Naive thymus-derived CD4-positive, alpha-beta T cell (primary cell): ENCODE results near the gene BUD23. TPM values are rescaled to one million over a fixed set of nuclear protein-coding genes. Genes with fewer than 3 reads are reported as not detected.
A peak's percentile ranks its signal among the peaks of the same experiment; 100 is the strongest.

Experiments used
- ATAC-seq: fragments of 150-1000 bp; cut with Tn5 transposase; 2 replicates; pipeline ENCODE4 v1.10.0; 2021; ENCODE audit warnings: mild to moderate bottlenecking, moderate library complexity
- CTCF ChIA-PET: fragments of 350-600 bp; sonication (Branson Sonifier 250); formaldehyde crosslinking; loops from one replicate; lab custom pipeline; 2021; ENCODE audit warnings: antibody characterized with exemption; lab: Charles Lee
- POLR2A ChIA-PET: fragments of 350-600 bp; sonication (Branson Sonifier 250); formaldehyde crosslinking; loops from one replicate; lab custom pipeline; 2021; ENCODE audit warnings: antibody characterized with exemption, inconsistent platforms; lab: Charles Lee
- DNase-seq, 9 donors: peaks; one replicate each; pipeline versions ENCODE4 v3.0.0 to v3.0.0-alpha.2; 2020 to 2022; ENCODE audit warnings: mixed read lengths in 1 of 9
- H3K27ac ChIP-seq: one replicate; pipeline ENCODE4 v1.7.0; 2013; ENCODE audit warnings: mild to moderate bottlenecking, low read depth, low read length, moderate library complexity
- H3K27me3 ChIP-seq, 2 donors: one replicate each; pipeline ENCODE4 v1.7.0; 2013; ENCODE audit warnings: low read length in 2 of 2, mild to moderate bottlenecking in 2 of 2, moderate library complexity in 2 of 2; ENCODE audit not compliant: control insufficient read depth in 2 of 2, insufficient read depth in 2 of 2
- H3K36me3 ChIP-seq, 3 experiments: 1 replicate in 2 of 3; 2 replicates in 1 of 3; pipeline ENCODE4 v1.7.0; 2013; ENCODE audit warnings: low read length in 3 of 3, mild to moderate bottlenecking in 3 of 3, moderate library complexity in 1 of 3; ENCODE audit not compliant: insufficient read depth in 3 of 3, control insufficient read depth in 2 of 3
- H3K4me1 ChIP-seq, 2 donors: one replicate each; pipeline ENCODE4 v1.7.0; 2013; ENCODE audit warnings: low read length in 2 of 2, mild to moderate bottlenecking in 2 of 2, moderate library complexity in 1 of 2; ENCODE audit not compliant: control insufficient read depth in 2 of 2, insufficient read depth in 2 of 2
- H3K4me3 ChIP-seq: 2 replicates; pipeline ENCODE4 v1.7.0; 2013; ENCODE audit warnings: mild to moderate bottlenecking, low read length
- H3K9me3 ChIP-seq, 3 experiments: 1 replicate in 2 of 3; 2 replicates in 1 of 3; pipeline ENCODE4 v1.7.0; 2013; ENCODE audit warnings: low read length in 3 of 3; ENCODE audit not compliant: control insufficient read depth in 2 of 3
- H3K27ac Mint-ChIP-seq, 9 donors: one replicate each; pipeline ENCODE4 v1.8.0; 2020 to 2022; ENCODE audit warnings: mixed read lengths in 9 of 9, mild to moderate bottlenecking in 8 of 9, moderate library complexity in 5 of 9, inconsistent platforms in 2 of 9
- H3K27me3 Mint-ChIP-seq, 5 donors: one replicate each; pipeline ENCODE4 v1.8.0; 2021 to 2022; ENCODE audit warnings: mixed read lengths in 5 of 5, mild to moderate bottlenecking in 1 of 5
- H3K36me3 Mint-ChIP-seq, 5 donors: one replicate each; pipeline ENCODE4 v1.8.0; 2020 to 2022; ENCODE audit warnings: mixed read lengths in 5 of 5, mild to moderate bottlenecking in 3 of 5, inconsistent platforms in 1 of 5
- H3K4me1 Mint-ChIP-seq, 7 donors: one replicate each; pipeline ENCODE4 v1.8.0; 2020 to 2022; ENCODE audit warnings: mixed read lengths in 7 of 7, mild to moderate bottlenecking in 3 of 7, inconsistent platforms in 1 of 7
- H3K4me3 Mint-ChIP-seq, 10 donors: one replicate each; pipeline ENCODE4 v1.8.0; 2020 to 2022; ENCODE audit warnings: mild to moderate bottlenecking in 10 of 10, mixed read lengths in 10 of 10, moderate library complexity in 6 of 10, inconsistent platforms in 2 of 10
- H3K9me3 Mint-ChIP-seq, 11 donors: one replicate each; pipeline ENCODE4 v1.8.0; 2020 to 2022; ENCODE audit warnings: mixed read lengths in 11 of 11, mild to moderate bottlenecking in 4 of 11, inconsistent platforms in 1 of 11, moderate library complexity in 1 of 11
- intact Hi-C, 2 donors: fragments of 100-400 bp; cut with micrococcal nuclease; formaldehyde crosslinking; loops; one replicate each; pipeline ENCODE4 v1.15.1; 2023
- polyA plus RNA-seq, 2 donors: library from polyadenylated mRNA; unstranded; fragments of 300-500 nt; fragmentation: Illumina TruSeq; gene quantifications; one replicate each; pipeline ENCODE4 v1.2.3, GENCODE V29; 2021
- total RNA-seq, 6 experiments: library from RNA in 5 of 6; stranded (reverse) in 5 of 6; gene quantifications; 1 replicate in 5 of 6; 2 replicates in 1 of 6; pipeline ENCODE4 v1.2.3 and lab custom pipeline; 2021 to 2026

The BUD23 gene
- total and polyA plus RNA-seq, 7 experiments from 2014 or later = 50.5 to 156 (median 104) TPM

DNA sequence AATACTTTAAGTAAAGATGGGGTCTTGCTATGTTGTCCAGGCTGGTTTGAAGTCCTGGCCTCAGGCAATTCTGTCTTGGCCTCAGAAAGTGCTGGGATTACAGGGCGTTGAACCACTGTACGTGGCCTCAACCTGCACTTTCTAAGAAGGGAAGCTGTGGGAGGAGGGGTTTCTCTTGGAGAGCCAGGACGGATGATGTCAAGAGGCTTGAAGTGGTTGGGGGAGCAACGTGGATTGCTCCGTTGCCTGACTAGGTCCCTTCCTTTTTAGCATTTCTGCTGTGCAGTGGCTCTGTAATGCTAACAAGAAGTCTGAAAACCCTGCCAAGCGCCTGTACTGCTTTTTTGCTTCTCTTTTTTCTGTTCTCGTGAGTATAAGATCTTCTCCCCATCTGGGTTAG, 7.2 kb downstream of the BUD23 start:
- Histone ChIP-seq H3K27me3 (no peaks in the 10 kb centered on the region), H3K4me3 (no peak overlapping the region), H3K9me3 (no peaks in the 10 kb centered on the region), H3K4me1 (no peaks in the 10 kb centered on the region), H3K27ac (no peak overlapping the region), H3K36me3 (peaks cover 2 to 93% (median 4%) of the 10 kb centered on the region in 3 experiments)
- ChIA-PET CTCF (no interaction called here), POLR2A (interaction anchor here (1.0 kb wide), 1 partner anchor 8 kb away, joined by 4 read pairs; no protein-coding TSS in a partner anchor)
- peaks cover 20 to 59% (median 40%) of the 10 kb centered on the region in 5 donors for H3K36me3 Mint-ChIP-seq
- H3K4me3 Mint-ChIP-seq = no peak overlapping the region
- H3K27ac Mint-ChIP-seq = no peak overlapping the region
- H3K9me3 Mint-ChIP-seq = peaks cover 0 to 2% (median 0%) of the 10 kb centered on the region in 11 donors
- DNase-seq (no peak), ATAC-seq (no peak)
- intact Hi-C loops = no loop called here
- H3K4me1 Mint-ChIP-seq = peaks cover 8 to 25% (median 17%) of the 10 kb centered on the region in 7 donors
- H3K27me3 Mint-ChIP-seq = no peaks in the 10 kb centered on the region

DNA sequence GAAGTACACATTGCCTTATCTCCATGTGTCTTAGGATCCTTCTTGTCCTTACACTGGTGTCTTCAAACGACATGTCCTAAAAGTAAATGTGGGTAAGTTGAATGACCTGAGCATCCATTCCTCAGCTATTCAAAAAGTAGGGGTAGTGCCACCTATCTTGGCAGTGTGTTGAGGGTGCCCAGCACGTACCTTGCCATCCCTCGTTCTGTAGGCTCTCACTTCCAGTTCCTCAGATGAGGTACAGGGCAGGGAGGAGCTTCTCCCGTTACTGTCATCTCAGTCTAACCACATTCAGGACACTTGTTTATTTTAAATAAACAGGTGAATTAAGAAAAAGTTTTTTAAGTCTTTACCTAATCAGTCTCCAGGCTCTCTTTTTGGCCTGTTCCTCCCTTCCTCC, 13.0 kb downstream of the BUD23 start:
- intact Hi-C loops = no loop called here
- no peak for DNase-seq
- POLR2A ChIA-PET = no interaction called here
- Histone ChIP-seq H3K4me1 (no peaks in the 10 kb centered on the region), H3K36me3 (peaks cover 10 to 84% (median 22%) of the 10 kb centered on the region in 3 experiments), H3K4me3 (no peak overlapping the region), H3K27me3 (no peaks in the 10 kb centered on the region), H3K27ac (no peak overlapping the region), H3K9me3 (no peaks in the 10 kb centered on the region)
- Mint-ChIP-seq H3K4me1 (peaks cover 0 to 8% (median 0%) of the 10 kb centered on the region in 7 donors), H3K36me3 (peaks cover 18 to 55% (median 27%) of the 10 kb centered on the region in 5 donors), H3K4me3 (no peak overlapping the region), H3K27me3 (no peaks in the 10 kb centered on the region), H3K27ac (no peak overlapping the region), H3K9me3 (peaks cover 0 to 2% (median 0%) of the 10 kb centered on the region in 11 donors)
- no peak for ATAC-seq
- CTCF ChIA-PET = interaction anchor here (1.1 kb wide), 1 partner anchor 30 kb away, joined by 3 read pairs; no protein-coding TSS in a partner anchor

DNA sequence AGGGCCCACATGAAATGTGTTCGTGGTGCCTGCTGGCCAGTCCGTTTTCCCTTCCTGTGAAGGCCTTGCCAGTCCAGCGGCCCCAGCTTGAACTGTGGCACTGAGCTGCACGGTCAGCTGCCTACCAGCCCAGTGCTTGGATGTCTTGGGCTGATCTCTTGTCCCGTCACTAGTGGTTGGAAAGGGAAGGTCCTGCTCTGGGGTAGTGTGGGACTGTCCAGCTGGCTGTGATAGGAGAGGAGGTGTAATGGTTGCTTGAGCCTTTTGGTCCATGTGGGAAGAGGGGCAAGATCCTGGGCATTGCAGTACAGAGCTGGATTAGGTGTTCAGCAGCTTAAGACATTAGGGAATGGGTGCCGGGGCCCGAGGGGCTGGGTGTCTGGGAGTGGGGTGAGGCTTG, 15.0 kb downstream of the BUD23 start:
- H3K9me3 Mint-ChIP-seq = peaks cover 0 to 2% (median 0%) of the 10 kb centered on the region in 11 donors
- POLR2A ChIA-PET = no interaction called here

DNA sequence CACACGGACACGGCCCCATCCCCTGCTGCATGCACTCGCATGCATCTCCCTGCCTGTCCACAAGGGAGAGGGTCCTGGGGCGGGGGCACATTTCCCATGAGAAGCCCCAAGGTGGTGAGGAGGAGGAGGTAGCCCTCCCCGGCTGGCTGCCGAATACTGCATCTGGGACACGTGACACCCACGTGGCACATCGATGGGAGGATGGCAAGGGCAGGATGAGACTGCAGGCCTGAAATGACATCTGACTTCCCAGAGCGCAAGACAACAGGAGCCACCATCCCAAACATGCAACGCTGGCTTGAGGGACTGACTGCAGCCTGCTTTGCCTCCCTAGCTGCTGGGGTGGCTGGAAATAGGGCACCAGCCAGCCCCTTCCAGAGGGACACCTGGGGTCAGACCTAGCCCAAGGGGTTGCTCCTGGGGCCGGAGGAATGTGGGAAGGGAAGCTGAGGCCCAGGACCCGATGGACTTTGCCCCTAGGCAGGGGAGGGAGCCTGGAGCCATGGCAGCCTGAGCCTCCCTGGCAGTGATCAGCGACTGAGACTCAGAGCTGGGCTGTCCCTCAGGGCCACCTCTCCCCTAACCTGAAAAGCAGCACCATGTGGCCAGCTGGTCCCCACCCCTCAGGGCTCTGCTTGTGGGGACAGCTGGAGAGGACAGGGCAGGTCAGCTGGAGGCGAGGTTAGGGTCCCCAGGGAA, 16.1 kb downstream of the BUD23 start:
- Mint-ChIP-seq H3K27ac (no peak overlapping the region), H3K36me3 (peaks cover 8 to 40% (median 15%) of the 10 kb centered on the region in 5 donors), H3K9me3 (peaks cover 0 to 2% (median 0%) of the 10 kb centered on the region in 11 donors), H3K4me1 (peaks cover 0 to 8% (median 2%) of the 10 kb centered on the region in 7 donors), H3K4me3 (no peak overlapping the region), H3K27me3 (no peaks in the 10 kb centered on the region)
- H3K4me3 ChIP-seq = no peak overlapping the region
- H3K9me3 ChIP-seq = no peaks in the 10 kb centered on the region
- ChIA-PET POLR2A (no interaction called here), CTCF (interaction anchor here (1.7 kb wide), 1 partner anchor 26 kb away, joined by 5 read pairs; no protein-coding TSS in a partner anchor)
- intact Hi-C loops = no loop called here
- no peaks in the 10 kb centered on the region for H3K4me1 ChIP-seq
- H3K27me3 ChIP-seq = no peaks in the 10 kb centered on the region
- no peak overlapping the region for H3K27ac ChIP-seq
- DNase-seq (no peak), ATAC-seq (no peak)
- peaks cover 6 to 52% (median 22%) of the 10 kb centered on the region in 3 experiments for H3K36me3 ChIP-seq

More for the DNA sequence above, 15.0 kb downstream of the BUD23 start:
- H3K27me3 Mint-ChIP-seq = no peaks in the 10 kb centered on the region
- H3K36me3 ChIP-seq = peaks cover 6 to 64% (median 22%) of the 10 kb centered on the region in 3 experiments
- H3K4me3 ChIP-seq = no peak overlapping the region
- peaks cover 0 to 8% (median 6%) of the 10 kb centered on the region in 7 donors for H3K4me1 Mint-ChIP-seq
- no peaks in the 10 kb centered on the region for H3K9me3 ChIP-seq
- no peak overlapping the region for H3K4me3 Mint-ChIP-seq
- intact Hi-C loops = no loop called here
- CTCF ChIA-PET = interaction anchor here (1.0 to 1.7 kb wide), 2 partner anchors 12 to 27 kb away, joined by 4 to 5 read pairs; no protein-coding TSS in a partner anchor
- DNase-seq = no peak
- ATAC-seq = no peak
- H3K27ac ChIP-seq = no peak overlapping the region
- H3K27me3 ChIP-seq = no peaks in the 10 kb centered on the region
- H3K4me1 ChIP-seq = no peaks in the 10 kb centered on the region
- peaks cover 12 to 44% (median 18%) of the 10 kb centered on the region in 5 donors for H3K36me3 Mint-ChIP-seq
- H3K27ac Mint-ChIP-seq = peak overlapping the region in 1 of 9 donors; percentile 38

DNA sequence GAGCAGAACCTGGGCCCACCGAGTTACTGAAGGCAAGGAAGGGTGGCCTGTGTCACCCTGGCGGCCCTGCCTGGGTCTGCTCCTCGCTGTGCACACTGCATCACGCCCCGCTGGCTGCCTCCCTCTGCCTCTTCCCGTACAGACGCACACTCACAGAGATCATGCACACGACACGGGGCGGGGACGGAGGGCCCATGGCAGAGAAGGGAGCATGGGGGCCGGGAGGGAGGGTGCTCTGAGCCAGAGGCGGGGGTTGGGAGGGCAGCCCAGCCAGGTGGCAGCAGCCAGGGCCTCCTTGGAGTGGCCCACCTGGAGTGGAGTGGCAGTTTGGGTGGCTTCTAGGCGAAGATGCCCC, 16.6 kb downstream of the BUD23 start:
- H3K27ac ChIP-seq = no peak overlapping the region
- no peak overlapping the region for H3K27ac Mint-ChIP-seq
- peak; percentile 7 for ATAC-seq
- no peak for DNase-seq
- ChIA-PET POLR2A (no interaction called here), CTCF (no interaction called here)
- peaks cover 6 to 47% (median 22%) of the 10 kb centered on the region in 3 experiments for H3K36me3 ChIP-seq
- peaks cover 0 to 8% (median 0%) of the 10 kb centered on the region in 7 donors for H3K4me1 Mint-ChIP-seq
- H3K27me3 ChIP-seq = no peaks in the 10 kb centered on the region
- H3K4me3 ChIP-seq = no peak overlapping the region
- no peaks in the 10 kb centered on the region for H3K27me3 Mint-ChIP-seq
- H3K4me1 ChIP-seq = no peaks in the 10 kb centered on the region
- H3K9me3 ChIP-seq = no peaks in the 10 kb centered on the region
- peaks cover 4 to 36% (median 11%) of the 10 kb centered on the region in 5 donors for H3K36me3 Mint-ChIP-seq
- intact Hi-C loops = no loop called here
- H3K9me3 Mint-ChIP-seq = peaks cover 0 to 2% (median 0%) of the 10 kb centered on the region in 11 donors
- H3K4me3 Mint-ChIP-seq = no peak overlapping the region

DNA sequence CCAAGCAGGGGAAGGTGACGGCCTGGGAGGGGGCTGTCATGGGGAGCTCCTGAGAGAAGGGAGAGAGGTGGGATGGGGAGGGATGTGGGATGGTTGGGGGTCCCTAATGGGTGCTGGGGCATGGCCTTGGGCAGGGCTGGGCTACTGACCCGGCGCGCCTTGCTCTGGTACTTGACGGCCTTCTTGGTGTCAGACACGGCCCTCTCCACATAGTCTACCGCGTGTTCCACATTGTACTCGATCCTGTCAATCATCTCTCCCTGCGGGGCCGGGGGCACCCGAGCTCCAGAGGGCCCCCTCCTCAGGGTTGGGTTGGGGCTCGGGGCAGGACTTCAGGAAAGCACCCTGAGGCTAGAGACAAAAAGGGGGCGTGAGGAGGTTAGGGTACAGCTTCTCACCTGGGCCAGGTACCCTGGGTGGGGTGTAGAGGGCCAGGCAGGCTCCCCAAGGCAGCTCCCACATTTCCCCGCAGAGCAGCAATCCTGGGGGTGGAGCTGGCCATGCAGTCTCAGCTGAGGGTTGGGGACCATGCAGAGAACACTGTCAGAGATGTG, 17.3 kb downstream of the BUD23 start:
- H3K4me3 Mint-ChIP-seq = no peak overlapping the region
- peaks cover 3 to 32% (median 11%) of the 10 kb centered on the region in 5 donors for H3K36me3 Mint-ChIP-seq
- H3K27ac Mint-ChIP-seq = no peak overlapping the region
- ChIA-PET POLR2A (no interaction called here), CTCF (no interaction called here)
- DNase-seq (no peak), ATAC-seq (peak; percentile 6)
- no peaks in the 10 kb centered on the region for H3K27me3 Mint-ChIP-seq
- peaks cover 0 to 7% (median 0%) of the 10 kb centered on the region in 7 donors for H3K4me1 Mint-ChIP-seq
- Histone ChIP-seq H3K9me3 (no peaks in the 10 kb centered on the region), H3K27ac (no peak overlapping the region), H3K4me1 (no peaks in the 10 kb centered on the region), H3K27me3 (no peaks in the 10 kb centered on the region), H3K4me3 (no peak overlapping the region), H3K36me3 (peaks cover 6 to 41% (median 19%) of the 10 kb centered on the region in 3 experiments)
- intact Hi-C loops = no loop called here
- peaks cover 0 to 1% (median 0%) of the 10 kb centered on the region in 11 donors for H3K9me3 Mint-ChIP-seq
